CD4-positive, alpha-beta T cell treated with Interleukin-12 subunit alpha and Interleukin-12 subunit beta, for 1 hour (primary cell): ENCODE data around the gene IFNL3.
"Not testable (repeated sequence)": the region's sequence is repeated elsewhere in the genome, so short reads cannot be mapped to it uniquely, and the experiment has no call there.

Experiments used
- DNase-seq: peaks from one replicate; pipeline ENCODE4 v3.0.0-alpha.2; 2020

IFNL3 gene

GRCh38 chr19:39244410-39245100 lies at the start of gene IFNL3:
TSS of gene IFNL3 (minus strand) at chr19:39245006. CDS start at chr19:39244967, 39 bp downstream.
- not testable (repeated sequence) for DNase-seq

GRCh38 chr19:39293394-39293793 lies 48.6 kb upstream of the IFNL3 start:
- no peak for DNase-seq

GRCh38 chr19:39284032-39284431 lies 39.2 kb upstream of the IFNL3 start:
- no peak for DNase-seq

GRCh38 chr19:39282021-39282420 lies 37.2 kb upstream of the IFNL3 start:
- no peak for DNase-seq

GRCh38 chr19:39277598-39277997 lies 32.8 kb upstream of the IFNL3 start:
- DNase-seq, result no peak

GRCh38 chr19:39276740-39277139 lies 31.9 kb upstream of the IFNL3 start:
- no peak for DNase-seq

GRCh38 chr19:39275578-39275977 lies 30.8 kb upstream of the IFNL3 start:
- no peak for DNase-seq

GRCh38 chr19:39273859-39274258 lies 29.1 kb upstream of the IFNL3 start:
- not testable (repeated sequence) for DNase-seq

GRCh38 chr19:39270036-39270871 lies 25.4 kb upstream of the IFNL3 start:
- no peak for DNase-seq

- DNase-seq, result not testable (repeated sequence)
Observed at GRCh38 chr19:39269369-39269768, 24.6 kb upstream of the IFNL3 start.

- DNase-seq, result not testable (repeated sequence)
Observed at GRCh38 chr19:39268531-39269223, 23.9 kb upstream of the IFNL3 start.

GRCh38 chr19:39268085-39268484 lies 23.3 kb upstream of the IFNL3 start, which contains the start of gene IFNL2:
TSS of gene IFNL2 (plus strand) at chr19:39268396. CDS start at chr19:39268569, 173 bp downstream.
- DNase-seq, result not testable (repeated sequence)

GRCh38 chr19:39265321-39265916 lies 20.6 kb upstream of the IFNL3 start:
- DNase-seq, result no peak

- no peak for DNase-seq
Observed at GRCh38 chr19:39264306-39265290, 19.8 kb upstream of the IFNL3 start.

GRCh38 chr19:39263912-39264305 lies 19.1 kb upstream of the IFNL3 start:
- no peak for DNase-seq

GRCh38 chr19:39262496-39262895 lies 17.7 kb upstream of the IFNL3 start:
- DNase-seq, result no peak

- no peak for DNase-seq
Observed at GRCh38 chr19:39261704-39262103, 16.9 kb upstream of the IFNL3 start.

- DNase-seq, result no peak
Observed at GRCh38 chr19:39257227-39257626, 12.4 kb upstream of the IFNL3 start.

- no peak for DNase-seq
Observed at GRCh38 chr19:39254531-39255345, 9.9 kb upstream of the IFNL3 start.

GRCh38 chr19:39253374-39254149 lies 8.8 kb upstream of the IFNL3 start:
- DNase-seq, result no peak
